Measurements from ENCODE around the gene CD300LF.

The CD300LF gene

DNA sequence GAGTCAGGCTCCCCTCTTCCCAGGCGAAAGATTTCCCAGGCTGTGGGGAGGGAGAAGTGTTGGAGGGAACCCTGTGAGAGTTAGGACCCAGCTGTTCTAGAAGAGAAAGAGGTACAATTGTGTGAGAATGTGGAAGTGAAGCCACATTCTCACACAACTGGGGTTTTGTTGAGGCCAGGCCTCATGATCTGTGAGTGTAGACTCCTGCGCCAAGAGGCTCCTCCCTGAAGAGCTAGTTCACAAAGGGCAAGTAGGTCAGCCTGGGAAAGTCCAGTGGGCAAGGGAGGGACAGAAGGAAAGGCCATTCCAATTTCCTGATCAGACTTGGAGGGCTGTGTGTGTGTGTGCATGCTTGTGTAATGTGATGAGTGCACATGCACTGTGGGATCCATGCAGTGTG is 15.2 kb downstream of the CD300LF start:
- no peaks in the 10 kb centered on the region for H3K27me3 ChIP-seq (ENCODE audit: low read length)
- no peaks in the 10 kb centered on the region for H3K79me2 ChIP-seq (ENCODE audit: insufficient read depth, low read length)
- H2AFZ ChIP-seq (ENCODE audit: low read depth, low read length, severe bottlenecking), result no peak overlapping the region
- TF ChIP-seq, protein P1, sequence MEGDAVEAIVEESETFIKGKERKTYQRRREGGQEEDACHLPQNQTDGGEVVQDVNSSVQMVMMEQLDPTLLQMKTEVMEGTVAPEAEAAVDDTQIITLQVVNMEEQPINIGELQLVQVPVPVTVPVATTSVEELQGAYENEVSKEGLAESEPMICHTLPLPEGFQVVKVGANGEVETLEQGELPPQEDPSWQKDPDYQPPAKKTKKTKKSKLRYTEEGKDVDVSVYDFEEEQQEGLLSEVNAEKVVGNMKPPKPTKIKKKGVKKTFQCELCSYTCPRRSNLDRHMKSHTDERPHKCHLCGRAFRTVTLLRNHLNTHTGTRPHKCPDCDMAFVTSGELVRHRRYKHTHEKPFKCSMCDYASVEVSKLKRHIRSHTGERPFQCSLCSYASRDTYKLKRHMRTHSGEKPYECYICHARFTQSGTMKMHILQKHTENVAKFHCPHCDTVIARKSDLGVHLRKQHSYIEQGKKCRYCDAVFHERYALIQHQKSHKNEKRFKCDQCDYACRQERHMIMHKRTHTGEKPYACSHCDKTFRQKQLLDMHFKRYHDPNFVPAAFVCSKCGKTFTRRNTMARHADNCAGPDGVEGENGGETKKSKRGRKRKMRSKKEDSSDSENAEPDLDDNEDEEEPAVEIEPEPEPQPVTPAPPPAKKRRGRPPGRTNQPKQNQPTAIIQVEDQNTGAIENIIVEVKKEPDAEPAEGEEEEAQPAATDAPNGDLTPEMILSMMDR (IDR thresholded peaks at IDR 0.05; ENCODE audit: insufficient read depth, low read length, poor library complexity, severe bottlenecking), result no peak
- no peak for TF ChIP-seq EZH2phosphoT487 (conservative IDR thresholded peaks at IDR 0.05; ENCODE audit: low read length)
- no peaks in the 10 kb centered on the region for H3K9me3 ChIP-seq (ENCODE audit: insufficient read depth, low read length)
- H4K20me1 ChIP-seq (ENCODE audit: low read depth, low read length), result no peaks in the 10 kb centered on the region
- no peaks in the 10 kb centered on the region for H3F3A ChIP-seq (ENCODE audit: insufficient read depth)
- H3K9ac ChIP-seq (ENCODE audit: low read length), result no peak overlapping the region
- H3K36me3 ChIP-seq (ENCODE audit: low read length), result no peaks in the 10 kb centered on the region
- no peak overlapping the region for H3K27ac ChIP-seq (ENCODE audit: low read depth, low read length)
- H3K4me3 ChIP-seq (ENCODE audit: insufficient read depth, low read length, poor library complexity, severe bottlenecking), result no peak overlapping the region
- H3K9me2 ChIP-seq (replicated peaks; ENCODE audit: insufficient read depth, low read length), result no peaks in the 10 kb centered on the region
- H3K4me2 ChIP-seq (ENCODE audit: low read depth, low read length, poor library complexity, severe bottlenecking), result no peak overlapping the region

DNA sequence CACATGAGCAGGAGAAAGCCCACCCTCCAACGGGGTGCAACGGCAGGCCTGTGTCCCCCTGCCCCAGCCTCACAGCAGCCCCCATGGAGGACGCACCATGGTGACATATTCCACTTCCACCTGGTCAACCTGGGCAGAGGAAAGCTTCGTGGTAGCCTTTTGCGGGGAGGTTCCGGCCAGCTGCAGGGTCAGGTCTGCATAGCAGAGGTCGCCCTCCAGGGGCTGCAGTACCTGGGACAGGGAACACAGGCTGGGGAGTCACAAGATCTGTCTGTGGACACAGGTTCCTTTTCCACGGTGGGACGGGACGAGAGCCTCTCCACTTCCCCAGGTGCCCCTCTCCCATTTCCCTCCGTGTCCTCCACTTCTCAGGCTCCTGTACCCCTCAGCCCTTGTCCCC is 17.1 kb downstream of the CD300LF start:
- H4K20me1 ChIP-seq (ENCODE audit: low read depth, low read length), result no peaks in the 10 kb centered on the region
- H3K9me2 ChIP-seq (replicated peaks; ENCODE audit: insufficient read depth, low read length), result no peaks in the 10 kb centered on the region
- H3K4me3 ChIP-seq (ENCODE audit: insufficient read depth, low read length, poor library complexity, severe bottlenecking), result no peak overlapping the region
- TF ChIP-seq, protein P1 (IDR thresholded peaks at IDR 0.05; ENCODE audit: insufficient read depth, low read length, poor library complexity, severe bottlenecking), result no peak
- TF ChIP-seq EZH2phosphoT487 (conservative IDR thresholded peaks at IDR 0.05; ENCODE audit: low read length), result no peak
- H3K79me2 ChIP-seq (ENCODE audit: insufficient read depth, low read length), result no peaks in the 10 kb centered on the region
- no peak overlapping the region for H3K27ac ChIP-seq (ENCODE audit: low read depth, low read length)
- H2AFZ ChIP-seq (ENCODE audit: low read depth, low read length, severe bottlenecking), result no peak overlapping the region
- H3F3A ChIP-seq (ENCODE audit: insufficient read depth), result no peaks in the 10 kb centered on the region
- H3K9me3 ChIP-seq (ENCODE audit: insufficient read depth, low read length), result no peaks in the 10 kb centered on the region
- no peaks in the 10 kb centered on the region for H3K36me3 ChIP-seq (ENCODE audit: low read length)
- H3K9ac ChIP-seq (ENCODE audit: low read length), result no peak overlapping the region
- no peak overlapping the region for H3K4me2 ChIP-seq (ENCODE audit: low read depth, low read length, poor library complexity, severe bottlenecking)
- no peaks in the 10 kb centered on the region for H3K27me3 ChIP-seq (ENCODE audit: low read length)

- H3K36me3 ChIP-seq (ENCODE audit: low read length), result no peaks in the 10 kb centered on the region
- no peak overlapping the region for H3K4me2 ChIP-seq (ENCODE audit: low read depth, low read length, poor library complexity, severe bottlenecking)
- H3K9me3 ChIP-seq (ENCODE audit: insufficient read depth, low read length), result no peaks in the 10 kb centered on the region
- H3K79me2 ChIP-seq (ENCODE audit: insufficient read depth, low read length), result no peaks in the 10 kb centered on the region
- H3K9ac ChIP-seq (ENCODE audit: low read length), result no peak overlapping the region
- no peak overlapping the region for H3K27ac ChIP-seq (ENCODE audit: low read depth, low read length)
- H4K20me1 ChIP-seq (ENCODE audit: low read depth, low read length), result no peaks in the 10 kb centered on the region
- no peaks in the 10 kb centered on the region for H3F3A ChIP-seq (ENCODE audit: insufficient read depth)
- no peak overlapping the region for H3K4me3 ChIP-seq (ENCODE audit: insufficient read depth, low read length, poor library complexity, severe bottlenecking)
- H3K27me3 ChIP-seq (ENCODE audit: low read length), result no peaks in the 10 kb centered on the region
- no peaks in the 10 kb centered on the region for H3K9me2 ChIP-seq (replicated peaks; ENCODE audit: insufficient read depth, low read length)
- TF ChIP-seq, protein P1 (IDR thresholded peaks at IDR 0.05; ENCODE audit: insufficient read depth, low read length, poor library complexity, severe bottlenecking), result no peak
- no peak for TF ChIP-seq EZH2phosphoT487 (conservative IDR thresholded peaks at IDR 0.05; ENCODE audit: low read length)
- H2AFZ ChIP-seq (ENCODE audit: low read depth, low read length, severe bottlenecking), result no peak overlapping the region
Observed at GRCh38 chr17:74694081-74694480, 18.6 kb downstream of the CD300LF start.

All from SU-DHL-6 (cell line).